HG03520 (cell line): ENCODE results near the gene KRTAP9-6.

ENCODE experiments used
- ATAC-seq: cut with Tn5 transposase; IDR thresholded peaks from one replicate; pipeline ENCODE4 v1.9.1; 2021; ENCODE audit warnings: mild to moderate bottlenecking, moderate library complexity; ENCODE audit not compliant: unreplicated experiment

KRTAP9-6 gene

DNA sequence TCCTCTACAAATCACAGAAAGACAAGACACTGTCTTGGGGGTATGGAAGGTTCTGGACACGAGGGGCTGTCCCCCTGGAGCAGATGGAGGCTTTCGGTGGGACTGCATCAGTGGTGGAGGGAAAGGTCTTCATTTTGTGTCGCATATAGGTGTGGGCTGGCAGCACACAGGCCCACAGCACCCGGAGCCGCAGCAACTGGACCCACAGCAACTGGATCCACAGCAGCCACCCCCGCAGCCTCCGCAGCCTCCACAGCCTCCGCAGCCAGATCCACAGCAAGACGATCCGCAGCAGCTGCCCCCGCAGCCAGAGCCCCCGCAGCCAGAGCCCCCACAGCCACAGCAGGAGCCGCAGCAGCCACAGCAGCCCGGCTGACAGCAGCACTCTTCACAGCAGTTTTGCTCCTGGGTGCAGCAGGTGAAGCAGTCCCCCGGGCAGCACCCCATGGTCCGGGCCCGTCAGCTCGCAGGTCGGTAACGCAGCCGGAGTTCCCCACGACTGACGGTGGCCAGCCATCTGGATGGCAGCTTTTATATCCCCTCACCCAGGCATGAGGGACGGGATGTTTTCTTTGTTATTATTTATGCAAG lies 50.1 kb downstream of the KRTAP9-6 start, which contains the start of gene KRTAP17-1:
Gene KRTAP17-1, minus strand, starts transcription at position 507 of the 591 bp plus-strand sequence. Its CDS starts 60 bp downstream, at position 447.
- no peak for ATAC-seq
